Measurements from ENCODE around the gene UTP15.

- TF ChIP-seq EZH2 (IDR thresholded peaks at IDR 0.05; ENCODE audit: low read length, unreplicated experiment): no peak
- TF ChIP-seq CTCF (conservative IDR thresholded peaks at IDR 0.05; ENCODE audit: low read depth, low read length): no peak
Observed at GRCh38 chr5:73542020-73542419, 23.5 kb upstream of the UTP15 start.
